H9 (cell line): ENCODE measurements around the gene CSTF1. TPM values are rescaled to one million over a fixed set of nuclear protein-coding genes. Genes with fewer than 3 reads are reported as not detected.

Source experiments
- DNase-seq: peaks from one replicate; pipeline ENCODE4 v3.0.0-alpha.2; 2017
- H2AFZ ChIP-seq: one replicate; pipeline ENCODE4 v1.6.1; 2013; ENCODE audit warnings: mild to moderate bottlenecking, low read length, control low read depth, moderate library complexity
- H2AK5ac ChIP-seq: 2 replicates; pipeline ENCODE4 v1.6.1; 2013; ENCODE audit warnings: low read length, control low read depth, mixed read lengths; ENCODE audit not compliant: insufficient read length
- H2BK120ac ChIP-seq: one replicate; pipeline ENCODE4 v1.6.1; 2013; ENCODE audit warnings: low read depth, mild to moderate bottlenecking, low read length, control low read depth, inconsistent platforms; ENCODE audit not compliant: poor library complexity, severe bottlenecking
- H2BK12ac ChIP-seq: 2 replicates; pipeline ENCODE4 v1.6.1; 2013; ENCODE audit warnings: low read length, control low read depth, mixed read lengths, low read depth; ENCODE audit not compliant: insufficient read length
- H2BK15ac ChIP-seq: 2 replicates; pipeline ENCODE4 v1.6.1; 2013; ENCODE audit warnings: low read depth, low read length, control low read depth
- H2BK20ac ChIP-seq: one replicate; pipeline ENCODE4 v1.6.1; 2013; ENCODE audit warnings: low read depth, mild to moderate bottlenecking, low read length, control low read depth, inconsistent platforms; ENCODE audit not compliant: poor library complexity, severe bottlenecking
- H2BK5ac ChIP-seq: 2 replicates; pipeline ENCODE4 v1.6.1; 2013; ENCODE audit warnings: low read length, control low read depth, mixed read lengths; ENCODE audit not compliant: insufficient read length
- H3K14ac ChIP-seq: 2 replicates; pipeline ENCODE4 v1.6.1; 2013; ENCODE audit warnings: low read length, control low read depth; ENCODE audit not compliant: insufficient read depth
- H3K18ac ChIP-seq: 2 replicates; pipeline ENCODE4 v1.6.1; 2013; ENCODE audit warnings: low read depth, mild to moderate bottlenecking, mixed read lengths, low read length, control low read depth; ENCODE audit not compliant: insufficient read length
- H3K23ac ChIP-seq: 2 replicates; pipeline ENCODE4 v1.6.1; 2013; ENCODE audit warnings: low read length, control low read depth, mixed read lengths, low read depth; ENCODE audit not compliant: insufficient read length
- H3K23me2 ChIP-seq: 2 replicates; pipeline ENCODE4 v1.6.1; 2013; ENCODE audit warnings: low read depth, mild to moderate bottlenecking, mixed read lengths, low read length, control low read depth; ENCODE audit not compliant: insufficient read length, poor library complexity, severe bottlenecking
- H3K27ac ChIP-seq: 2 replicates; pipeline ENCODE4 v1.5.1; 2013; ENCODE audit warnings: low read length, control low read depth, mixed read lengths, low read depth; ENCODE audit not compliant: insufficient read length
- H3K27me3 ChIP-seq: 2 replicates; pipeline ENCODE4 v1.6.1; 2013; ENCODE audit warnings: low read length, control low read depth, inconsistent platforms; ENCODE audit not compliant: insufficient read depth
- H3K4ac ChIP-seq: 2 replicates; pipeline ENCODE4 v1.6.1; 2013; ENCODE audit warnings: low read depth, mild to moderate bottlenecking, control low read depth, inconsistent platforms, low read length, moderate library complexity
- H3K4me1 ChIP-seq: 2 replicates; pipeline ENCODE4 v1.6.1; 2013; ENCODE audit warnings: low read length, control low read depth, inconsistent platforms; ENCODE audit not compliant: insufficient read depth
- H3K4me2 ChIP-seq: 2 replicates; pipeline ENCODE4 v1.6.1; 2013; ENCODE audit warnings: low read length, control low read depth, mixed read lengths; ENCODE audit not compliant: insufficient read length, insufficient read depth
- H3K56ac ChIP-seq: 2 replicates; pipeline ENCODE4 v1.6.1; 2013; ENCODE audit warnings: low read depth, mild to moderate bottlenecking, mixed read lengths, low read length, control low read depth; ENCODE audit not compliant: insufficient read length
- H3K79me1 ChIP-seq: 2 replicates; pipeline ENCODE4 v1.6.1; 2013; ENCODE audit warnings: low read depth, mild to moderate bottlenecking, moderate library complexity, low read length, control low read depth, inconsistent platforms; ENCODE audit not compliant: insufficient read depth, poor library complexity, severe bottlenecking
- H3K79me2 ChIP-seq: 2 replicates; pipeline ENCODE4 v1.6.1; 2013; ENCODE audit warnings: low read length, control low read depth, inconsistent platforms; ENCODE audit not compliant: insufficient read depth
- H3K9ac ChIP-seq: 2 replicates; pipeline ENCODE4 v1.6.1; 2013; ENCODE audit warnings: low read length, control low read depth, mixed read lengths; ENCODE audit not compliant: insufficient read length; ENCODE audit errors: extremely low read depth
- H3K9me3 ChIP-seq: one replicate; pipeline ENCODE4 v1.6.1; 2013; ENCODE audit warnings: low read depth, low read length, inconsistent platforms; ENCODE audit not compliant: control insufficient read depth
- H3T11ph ChIP-seq: one replicate; pipeline ENCODE4 v1.6.1; 2013; ENCODE audit warnings: mild to moderate bottlenecking, low read length, control low read depth, inconsistent platforms
- H4K20me1 ChIP-seq: one replicate; pipeline ENCODE4 v1.6.1; 2013; ENCODE audit not compliant: control insufficient read depth, insufficient read length, insufficient read depth
- H4K5ac ChIP-seq: 2 replicates; pipeline ENCODE4 v1.6.1; 2013; ENCODE audit warnings: low read depth, mild to moderate bottlenecking, mixed read lengths, low read length, control low read depth; ENCODE audit not compliant: insufficient read length
- H4K8ac ChIP-seq: replicated peaks from 2 replicates; pipeline ENCODE4 v1.6.1; 2013; ENCODE audit warnings: low read length, control low read depth, mixed read lengths, low read depth; ENCODE audit not compliant: insufficient read length
- H4K91ac ChIP-seq: 2 replicates; pipeline ENCODE4 v1.6.1; 2013; ENCODE audit warnings: low read depth, mild to moderate bottlenecking, moderate library complexity, mixed read lengths, low read length, control low read depth; ENCODE audit not compliant: insufficient read length
- H3K27ac Mint-ChIP-seq, 3 experiments: 2 replicates in 2 of 3; 3 replicates in 1 of 3; pipeline ENCODE4 v1.8.0; 2020 to 2021; ENCODE audit warnings: mixed read lengths in 3 of 3, mild to moderate bottlenecking in 1 of 3, moderate library complexity in 1 of 3
- H3K27me3 Mint-ChIP-seq: 2 replicates; pipeline ENCODE4 v1.8.0; 2021; ENCODE audit warnings: low read depth, mild to moderate bottlenecking, moderate library complexity, mixed read lengths
- H3K36me3 Mint-ChIP-seq, 3 experiments: 2 replicates in 2 of 3; 3 replicates in 1 of 3; pipeline ENCODE4 v1.8.0; 2020 to 2021; ENCODE audit warnings: low read depth in 3 of 3, mixed read lengths in 3 of 3; ENCODE audit not compliant: insufficient read depth in 1 of 3
- H3K4me1 Mint-ChIP-seq, 2 experiments: 2 replicates each; pipeline ENCODE4 v1.8.0; 2020; ENCODE audit warnings: mixed read lengths in 2 of 2
- H3K4me3 Mint-ChIP-seq, 2 experiments: 2 replicates in 1 of 2; 3 replicates in 1 of 2; pipeline ENCODE4 v1.8.0; 2020 to 2021; ENCODE audit warnings: mild to moderate bottlenecking in 2 of 2, mixed read lengths in 2 of 2, moderate library complexity in 1 of 2
- H3K9me3 Mint-ChIP-seq, 2 experiments: 2 replicates in 1 of 2; 3 replicates in 1 of 2; pipeline ENCODE4 v1.8.0; 2020; ENCODE audit warnings: mild to moderate bottlenecking in 2 of 2, mixed read lengths in 2 of 2, moderate library complexity in 1 of 2
- WGBS: extraction: QIAGEN DNeasy Blood & Tissue Kit; methylation state at CpG from one replicate; pipeline ENCODE4 v1.1.7; 2013; ENCODE audit warnings: missing lambda C conversion rate, low lambda C conversion rate, mixed read lengths; ENCODE audit not compliant: insufficient read length; ENCODE audit errors: extremely low coverage; 5-methylcytosine and 5-hydroxymethylcytosine counted together
- total RNA-seq: library from RNA; stranded (reverse); gene quantifications from 2 replicates; pipeline ENCODE4 v1.2.1, GENCODE V29; 2021
- TF ChIP-seq, protein P1 (sequence below): fragments of 200-600 bp; sonication (generic); conservative IDR thresholded peaks from 3 replicates; pipeline ENCODE4 v1.8.0; 2021; ENCODE audit warnings: antibody characterized with exemption, mild to moderate bottlenecking

Gene CSTF1
- total RNA-seq, 1 experiment from 2014 or later, result 72.9 TPM

DNA sequence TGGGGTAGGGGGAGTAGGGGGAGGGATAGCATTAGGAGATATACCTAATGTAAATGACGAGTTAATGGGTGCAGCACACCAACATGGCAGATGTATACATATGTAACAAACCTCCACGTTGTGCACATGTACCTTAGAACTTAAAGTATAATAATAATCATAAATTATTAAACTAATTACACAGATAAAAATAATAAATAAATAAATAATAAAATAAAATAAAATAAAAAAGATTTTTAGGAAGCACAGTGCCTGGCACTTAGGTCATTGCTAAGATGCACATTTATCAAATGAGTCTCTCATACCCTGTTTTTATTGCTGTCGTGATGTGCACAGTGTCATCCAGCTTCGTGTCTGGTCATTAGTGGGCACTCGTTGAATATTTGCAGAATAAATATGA lies 57.0 kb downstream of the CSTF1 start:
- Histone ChIP-seq H3K9me3 (no peaks in the 10 kb centered on the region), H3K9ac (no peak overlapping the region), H4K8ac (no peak overlapping the region), H2BK120ac (no peak overlapping the region), H4K91ac (no peak overlapping the region), H3K79me1 (no peaks in the 10 kb centered on the region), H2BK15ac (no peak overlapping the region), H4K20me1 (no peaks in the 10 kb centered on the region), H3T11ph (no peak overlapping the region), H3K14ac (no peak overlapping the region), H3K27me3 (no peaks in the 10 kb centered on the region), H3K56ac (no peak overlapping the region), H3K23me2 (no peaks in the 10 kb centered on the region), H2BK5ac (no peak overlapping the region), H2AFZ (no peak overlapping the region), H2BK20ac (no peak overlapping the region), H3K4ac (no peak overlapping the region), H3K23ac (no peak overlapping the region), H3K79me2 (no peaks in the 10 kb centered on the region), H2AK5ac (no peak overlapping the region), H3K18ac (no peak overlapping the region), H2BK12ac (no peak overlapping the region), H3K27ac (no peak overlapping the region), H4K5ac (no peak overlapping the region), H3K4me2 (no peak overlapping the region), H3K4me1 (no peaks in the 10 kb centered on the region)
- Mint-ChIP-seq H3K4me1 (peaks cover 5% of the 10 kb centered on the region in 2 experiments), H3K4me3 (no peak overlapping the region), H3K27me3 (peaks cover 37% of the 10 kb centered on the region), H3K9me3 (no peaks in the 10 kb centered on the region), H3K36me3 (no peaks in the 10 kb centered on the region), H3K27ac (no peak overlapping the region)
- DNase-seq, result no peak
- TF ChIP-seq, protein P1, sequence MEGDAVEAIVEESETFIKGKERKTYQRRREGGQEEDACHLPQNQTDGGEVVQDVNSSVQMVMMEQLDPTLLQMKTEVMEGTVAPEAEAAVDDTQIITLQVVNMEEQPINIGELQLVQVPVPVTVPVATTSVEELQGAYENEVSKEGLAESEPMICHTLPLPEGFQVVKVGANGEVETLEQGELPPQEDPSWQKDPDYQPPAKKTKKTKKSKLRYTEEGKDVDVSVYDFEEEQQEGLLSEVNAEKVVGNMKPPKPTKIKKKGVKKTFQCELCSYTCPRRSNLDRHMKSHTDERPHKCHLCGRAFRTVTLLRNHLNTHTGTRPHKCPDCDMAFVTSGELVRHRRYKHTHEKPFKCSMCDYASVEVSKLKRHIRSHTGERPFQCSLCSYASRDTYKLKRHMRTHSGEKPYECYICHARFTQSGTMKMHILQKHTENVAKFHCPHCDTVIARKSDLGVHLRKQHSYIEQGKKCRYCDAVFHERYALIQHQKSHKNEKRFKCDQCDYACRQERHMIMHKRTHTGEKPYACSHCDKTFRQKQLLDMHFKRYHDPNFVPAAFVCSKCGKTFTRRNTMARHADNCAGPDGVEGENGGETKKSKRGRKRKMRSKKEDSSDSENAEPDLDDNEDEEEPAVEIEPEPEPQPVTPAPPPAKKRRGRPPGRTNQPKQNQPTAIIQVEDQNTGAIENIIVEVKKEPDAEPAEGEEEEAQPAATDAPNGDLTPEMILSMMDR, result no peak
- no CpG with 5 or more reads among the region's 5 CpGs for WGBS
